Coronary artery (tissue), 2 donors: ENCODE data around the gene RAB9B.
"Not testable (repeated sequence)": the region's sequence is repeated elsewhere in the genome, so short reads cannot be mapped to it uniquely, and the experiment has no call there.

Experiments
- DNase-seq: peaks from one replicate; pipeline ENCODE4 v3.0.0-alpha.2; 2017; ENCODE audit warnings: low spot score
- H3K27ac ChIP-seq, 2 donors: fragments of 200-600 bp; sonication (generic); one replicate each; pipeline ENCODE4 v1.5.1; 2016 to 2019
- H3K4me3 ChIP-seq: fragments of 200-600 bp; sonication (generic); 2 replicates; pipeline ENCODE4 v1.5.1; 2016; ENCODE audit warnings: mild to moderate bottlenecking, moderate library complexity
- TF ChIP-seq, protein P1 (sequence below): fragments of 200-600 bp; sonication (generic); IDR thresholded peaks from one replicate; pipeline ENCODE4 v1.5.1; 2019; ENCODE audit warnings: antibody characterized with exemption

The RAB9B gene

DNA sequence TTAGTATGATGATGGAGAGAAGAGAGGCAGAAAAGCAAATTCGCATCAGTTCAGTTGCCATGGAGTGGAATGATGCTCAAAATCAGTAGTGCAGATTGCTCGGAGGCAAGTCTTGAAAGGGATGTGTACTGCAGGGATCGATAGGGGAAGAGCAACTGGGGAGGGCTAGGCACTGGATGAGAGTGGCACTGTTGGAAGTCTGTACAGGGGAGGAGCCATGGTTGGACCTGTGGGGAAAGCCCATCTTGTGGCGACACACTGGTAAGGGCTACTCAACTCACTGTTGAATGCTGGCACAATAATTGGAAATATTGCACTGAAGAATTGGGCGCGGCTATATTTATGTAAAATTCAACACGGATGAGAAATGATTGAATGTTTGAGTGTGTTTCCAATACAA is 1.2 kb downstream of the RAB9B start:
- TF ChIP-seq, protein P1, sequence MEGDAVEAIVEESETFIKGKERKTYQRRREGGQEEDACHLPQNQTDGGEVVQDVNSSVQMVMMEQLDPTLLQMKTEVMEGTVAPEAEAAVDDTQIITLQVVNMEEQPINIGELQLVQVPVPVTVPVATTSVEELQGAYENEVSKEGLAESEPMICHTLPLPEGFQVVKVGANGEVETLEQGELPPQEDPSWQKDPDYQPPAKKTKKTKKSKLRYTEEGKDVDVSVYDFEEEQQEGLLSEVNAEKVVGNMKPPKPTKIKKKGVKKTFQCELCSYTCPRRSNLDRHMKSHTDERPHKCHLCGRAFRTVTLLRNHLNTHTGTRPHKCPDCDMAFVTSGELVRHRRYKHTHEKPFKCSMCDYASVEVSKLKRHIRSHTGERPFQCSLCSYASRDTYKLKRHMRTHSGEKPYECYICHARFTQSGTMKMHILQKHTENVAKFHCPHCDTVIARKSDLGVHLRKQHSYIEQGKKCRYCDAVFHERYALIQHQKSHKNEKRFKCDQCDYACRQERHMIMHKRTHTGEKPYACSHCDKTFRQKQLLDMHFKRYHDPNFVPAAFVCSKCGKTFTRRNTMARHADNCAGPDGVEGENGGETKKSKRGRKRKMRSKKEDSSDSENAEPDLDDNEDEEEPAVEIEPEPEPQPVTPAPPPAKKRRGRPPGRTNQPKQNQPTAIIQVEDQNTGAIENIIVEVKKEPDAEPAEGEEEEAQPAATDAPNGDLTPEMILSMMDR, result no peak
- H3K4me3 ChIP-seq, result peak overlapping the region; percentile 77
- peak overlapping the region in 1 of 2 donors; percentile 88 for H3K27ac ChIP-seq
- DNase-seq, result no peak

- TF ChIP-seq, protein P1, result no peak
- Histone ChIP-seq H3K4me3 (no peak overlapping the region), H3K27ac (peak overlapping the region; percentile 53 to 59)
- DNase-seq, result no peak
Measured at GRCh38 chrX:103828529-103828928, 3.5 kb downstream of the RAB9B start.

DNA sequence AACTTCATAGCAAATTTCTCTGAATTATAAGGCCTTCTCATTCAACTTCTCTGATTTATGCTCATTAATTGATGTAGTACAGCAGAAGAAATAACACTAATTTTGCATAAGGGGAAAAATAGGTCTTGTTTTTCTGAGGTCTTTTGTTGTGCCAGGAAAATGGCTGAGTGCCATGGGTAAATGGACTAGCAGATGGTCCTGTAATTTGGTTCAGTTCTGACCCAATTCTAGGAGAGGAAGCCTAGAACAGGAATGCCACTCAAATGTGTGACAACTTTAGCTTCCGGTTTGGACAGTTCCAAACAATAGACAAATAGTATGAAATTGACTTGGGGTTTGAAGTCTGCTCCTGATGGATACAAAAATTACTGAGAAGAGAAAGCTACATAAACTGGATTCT is 6.2 kb downstream of the RAB9B start:
- no peak overlapping the region for H3K27ac ChIP-seq
- no peak overlapping the region for H3K4me3 ChIP-seq
- no peak for DNase-seq
- TF ChIP-seq, protein P1, result no peak

GRCh38 chrX:103823591-103823990 is 8.5 kb downstream of the RAB9B start:
- no peak overlapping the region for H3K27ac ChIP-seq
- no peak for DNase-seq
- H3K4me3 ChIP-seq, result no peak overlapping the region
- TF ChIP-seq, protein P1, result no peak

- not testable (repeated sequence) for H3K4me3 ChIP-seq, H3K27ac ChIP-seq, DNase-seq
Measured at GRCh38 chrX:103820802-103821201, 11.3 kb downstream of the RAB9B start.

DNA sequence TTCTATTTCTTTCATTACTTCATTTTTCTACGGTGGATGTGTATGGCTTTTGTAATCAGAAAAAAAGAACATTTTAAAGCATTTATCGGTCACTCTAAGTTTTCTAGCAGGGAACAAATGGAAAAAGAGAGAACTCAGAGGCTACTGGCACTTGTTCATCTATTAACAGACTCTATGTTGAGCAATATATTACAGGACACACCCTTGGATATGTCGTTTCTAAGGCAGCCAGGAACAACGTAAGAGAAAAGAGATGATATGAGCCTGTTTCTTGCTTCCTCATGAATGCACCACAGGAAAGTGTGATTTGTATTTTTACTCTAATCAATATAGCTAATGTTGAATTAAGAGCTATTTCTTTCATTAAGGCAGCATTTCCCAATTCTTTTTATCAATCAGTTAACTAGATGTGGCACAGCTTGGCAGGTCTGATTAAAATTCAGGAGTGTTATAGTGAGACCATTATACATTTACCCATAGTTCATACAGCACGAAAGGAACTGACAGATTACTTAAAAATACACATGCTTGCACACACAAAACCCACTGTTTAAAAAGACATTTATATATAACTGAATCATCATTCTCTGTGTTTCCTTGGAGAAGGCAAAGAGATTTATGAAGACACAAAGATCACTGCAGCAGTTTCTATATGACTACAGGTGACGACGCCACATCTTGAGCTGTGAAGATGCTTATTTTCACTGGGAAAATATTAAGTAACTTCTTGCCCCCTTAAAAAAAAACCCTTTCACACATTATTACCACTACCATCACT is 13.0 kb downstream of the RAB9B start:
- no peak overlapping the region for H3K27ac ChIP-seq
- no peak for DNase-seq
- no peak overlapping the region for H3K4me3 ChIP-seq
- TF ChIP-seq, protein P1, result no peak

- no peak overlapping the region for H3K27ac ChIP-seq
- TF ChIP-seq, protein P1, result peak; percentile 76
- DNase-seq, result no peak
- H3K4me3 ChIP-seq, result no peak overlapping the region
Measured at GRCh38 chrX:103817502-103817901, 14.6 kb downstream of the RAB9B start.

- not testable (repeated sequence) for H3K4me3 ChIP-seq, H3K27ac ChIP-seq, DNase-seq
Measured at GRCh38 chrX:103817101-103817500, 15.0 kb downstream of the RAB9B start.
